Measurements from ENCODE around the gene ZNF408.

The ZNF408 gene

DNA sequence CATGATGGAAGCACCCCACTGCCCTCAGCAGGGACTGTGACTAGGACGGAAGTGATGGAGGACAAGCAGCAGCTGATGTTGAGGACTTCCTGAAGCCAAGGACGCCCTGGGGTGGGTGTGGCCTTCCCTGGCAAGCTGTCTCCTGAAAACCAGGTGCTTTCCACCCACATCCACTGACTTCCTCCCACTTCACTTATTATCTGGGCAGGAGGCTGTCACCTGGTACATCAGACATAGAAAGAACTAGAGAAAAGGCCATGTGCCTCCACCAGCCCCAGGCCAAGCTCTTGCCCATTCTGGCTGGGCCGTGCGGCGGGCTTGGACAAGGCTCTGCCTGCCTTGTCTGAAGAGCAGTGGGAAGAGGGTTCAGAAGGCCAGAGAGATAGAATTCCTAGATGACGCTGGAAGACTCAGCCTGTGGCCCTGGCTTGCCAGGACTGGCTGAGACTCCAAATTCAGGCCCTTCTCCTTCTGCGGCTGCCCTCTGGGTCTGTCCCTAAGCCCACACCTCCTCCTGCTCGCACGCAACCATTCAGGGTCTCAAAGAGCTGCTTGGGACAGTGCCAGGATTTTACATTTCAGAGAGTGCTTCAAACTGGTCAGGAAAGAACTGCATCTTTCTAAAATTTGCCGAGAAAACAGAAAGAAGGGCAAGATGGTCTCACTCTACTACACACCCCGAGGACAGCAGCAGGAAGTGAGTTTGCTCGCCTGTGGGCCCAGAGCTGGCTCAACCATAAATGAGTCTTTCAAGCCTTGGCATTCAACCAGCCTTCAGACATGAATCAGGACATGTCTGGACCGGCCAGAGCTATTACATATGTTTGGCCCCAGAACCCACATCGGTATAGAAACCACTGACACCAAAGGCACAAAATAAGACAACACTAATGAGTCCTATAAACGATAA lies 13.7 kb upstream of the ZNF408 start:
- DNase-seq (ENCODE audit: low read depth), result peak; percentile 95
- TF ChIP-seq, protein P1, sequence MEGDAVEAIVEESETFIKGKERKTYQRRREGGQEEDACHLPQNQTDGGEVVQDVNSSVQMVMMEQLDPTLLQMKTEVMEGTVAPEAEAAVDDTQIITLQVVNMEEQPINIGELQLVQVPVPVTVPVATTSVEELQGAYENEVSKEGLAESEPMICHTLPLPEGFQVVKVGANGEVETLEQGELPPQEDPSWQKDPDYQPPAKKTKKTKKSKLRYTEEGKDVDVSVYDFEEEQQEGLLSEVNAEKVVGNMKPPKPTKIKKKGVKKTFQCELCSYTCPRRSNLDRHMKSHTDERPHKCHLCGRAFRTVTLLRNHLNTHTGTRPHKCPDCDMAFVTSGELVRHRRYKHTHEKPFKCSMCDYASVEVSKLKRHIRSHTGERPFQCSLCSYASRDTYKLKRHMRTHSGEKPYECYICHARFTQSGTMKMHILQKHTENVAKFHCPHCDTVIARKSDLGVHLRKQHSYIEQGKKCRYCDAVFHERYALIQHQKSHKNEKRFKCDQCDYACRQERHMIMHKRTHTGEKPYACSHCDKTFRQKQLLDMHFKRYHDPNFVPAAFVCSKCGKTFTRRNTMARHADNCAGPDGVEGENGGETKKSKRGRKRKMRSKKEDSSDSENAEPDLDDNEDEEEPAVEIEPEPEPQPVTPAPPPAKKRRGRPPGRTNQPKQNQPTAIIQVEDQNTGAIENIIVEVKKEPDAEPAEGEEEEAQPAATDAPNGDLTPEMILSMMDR (conservative IDR thresholded peaks at IDR 0.05; ENCODE audit: control insufficient read depth, insufficient read depth, low read depth, low read length), result no peak
- no peak overlapping the region for H3K4me3 ChIP-seq (ENCODE audit: control insufficient read depth, low read depth, low read length)

DNA sequence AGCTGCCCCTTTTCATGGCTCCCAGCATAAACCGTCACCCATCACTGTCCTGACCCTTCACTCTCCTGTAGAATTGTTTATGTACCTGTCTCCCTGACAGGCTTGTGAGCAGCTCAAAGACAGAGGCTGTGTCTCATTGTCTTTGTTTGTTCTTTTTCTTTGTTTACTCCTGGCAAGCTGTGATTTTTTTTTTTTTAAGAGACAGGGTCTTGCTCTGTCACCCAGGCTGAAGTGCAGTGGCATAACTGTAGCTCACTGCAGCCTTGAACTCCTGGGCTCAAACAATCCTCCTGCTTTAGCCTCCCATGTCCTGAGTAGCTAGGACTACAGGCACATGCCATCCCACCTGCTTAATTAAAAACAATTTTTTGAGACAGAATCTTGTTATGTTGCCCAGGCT lies 10.1 kb upstream of the ZNF408 start:
- no peak for DNase-seq (ENCODE audit: low read depth)
- no peak overlapping the region for H3K4me3 ChIP-seq (ENCODE audit: control insufficient read depth, low read depth, low read length)
- TF ChIP-seq, protein P1 (conservative IDR thresholded peaks at IDR 0.05; ENCODE audit: control insufficient read depth, insufficient read depth, low read depth, low read length), result no peak

DNA sequence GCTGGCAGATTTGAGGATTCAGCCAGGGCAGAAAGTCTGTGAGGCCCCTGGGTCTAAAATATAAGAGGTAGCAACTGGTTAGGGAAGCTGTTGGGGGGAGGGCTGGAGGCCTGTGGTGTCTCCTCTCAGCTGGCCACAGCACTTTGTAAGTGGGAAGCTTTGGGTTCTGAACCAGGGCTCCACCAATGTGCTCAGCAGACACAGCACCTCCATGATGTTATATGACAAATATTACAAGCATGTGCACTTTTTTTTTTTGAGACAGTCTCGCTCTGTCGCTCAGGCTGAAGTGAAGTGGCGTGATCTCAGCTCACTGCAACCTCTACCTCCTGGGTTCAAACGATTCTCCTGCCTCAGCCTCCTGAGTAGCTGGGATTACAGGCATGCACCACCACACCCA lies 8.4 kb upstream of the ZNF408 start:
- TF ChIP-seq, protein P1 (conservative IDR thresholded peaks at IDR 0.05; ENCODE audit: control insufficient read depth, insufficient read depth, low read depth, low read length), result no peak
- no peak for DNase-seq (ENCODE audit: low read depth)
- no peak overlapping the region for H3K4me3 ChIP-seq (ENCODE audit: control insufficient read depth, low read depth, low read length)

DNA sequence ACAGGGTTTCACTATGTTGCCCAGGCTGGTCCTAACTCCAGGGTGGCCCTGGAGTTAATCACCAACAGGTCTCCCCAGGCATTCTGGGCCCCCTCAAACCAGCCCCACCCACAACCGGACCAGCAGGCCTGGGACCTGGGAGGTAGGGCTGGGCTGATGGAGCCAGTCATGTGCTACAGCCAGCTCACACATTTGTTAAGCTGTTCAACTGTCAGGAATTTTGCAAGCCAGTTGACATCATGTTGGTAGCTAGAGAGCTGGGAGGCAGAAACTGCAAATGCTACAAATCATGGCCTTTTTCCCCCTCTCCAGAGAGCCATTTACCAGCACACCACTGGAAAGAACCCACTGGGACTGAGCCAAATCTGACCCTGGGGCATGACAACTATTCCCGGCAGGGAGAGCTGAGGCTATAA lies 7.2 kb upstream of the ZNF408 start:
- peak; percentile 82 for DNase-seq (ENCODE audit: low read depth)

DNA sequence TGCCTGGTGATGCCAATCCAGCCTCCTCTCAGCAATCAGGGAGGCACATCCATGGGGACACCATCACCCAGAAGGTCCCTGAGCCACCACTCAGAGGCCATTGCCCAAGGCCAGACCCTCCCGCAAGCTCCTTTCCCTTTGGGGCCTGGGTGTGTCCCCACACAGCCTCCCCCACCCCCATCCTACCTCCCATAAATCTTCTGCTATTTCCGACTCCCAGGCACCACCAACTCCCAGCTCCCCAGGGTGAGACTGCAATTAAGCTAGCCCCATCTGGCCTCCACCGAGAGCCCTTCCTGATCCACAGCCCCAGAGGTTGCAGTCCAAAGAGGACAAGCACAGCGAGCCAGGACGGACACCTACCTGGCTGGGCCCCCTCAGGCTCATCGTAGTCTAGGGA lies 6.8 kb upstream of the ZNF408 start:
- H3K4me3 ChIP-seq (ENCODE audit: control insufficient read depth, low read depth, low read length), result no peak overlapping the region
- TF ChIP-seq, protein P1 (conservative IDR thresholded peaks at IDR 0.05; ENCODE audit: control insufficient read depth, insufficient read depth, low read depth, low read length), result no peak
- no peak for DNase-seq (ENCODE audit: low read depth)

More for the DNA sequence above, 7.2 kb upstream of the ZNF408 start:
- TF ChIP-seq, protein P1 (conservative IDR thresholded peaks at IDR 0.05; ENCODE audit: control insufficient read depth, insufficient read depth, low read depth, low read length), result no peak
- H3K4me3 ChIP-seq (ENCODE audit: control insufficient read depth, low read depth, low read length), result no peak overlapping the region

DNA sequence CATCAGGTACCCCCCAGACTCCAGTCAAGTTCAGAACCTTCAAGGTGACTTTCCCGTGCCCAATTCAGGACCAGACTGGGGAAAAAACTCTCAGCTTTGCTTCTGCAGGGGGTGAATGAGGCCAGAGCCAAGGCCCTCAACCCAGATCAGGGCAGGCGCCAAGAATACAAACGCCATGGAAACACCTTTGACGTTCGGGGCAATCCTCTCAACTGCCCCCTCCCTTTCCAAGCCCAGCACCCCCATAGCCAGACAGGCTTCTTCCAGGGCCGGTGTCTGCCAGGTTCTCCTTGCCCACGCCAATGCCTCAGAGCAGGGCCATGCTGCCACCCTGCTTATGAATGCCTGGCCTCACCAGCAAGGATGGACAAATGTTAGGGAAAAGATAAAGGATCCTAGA lies 6.2 kb upstream of the ZNF408 start:
- TF ChIP-seq, protein P1 (conservative IDR thresholded peaks at IDR 0.05; ENCODE audit: control insufficient read depth, insufficient read depth, low read depth, low read length), result no peak
- H3K4me3 ChIP-seq (ENCODE audit: control insufficient read depth, low read depth, low read length), result no peak overlapping the region
- no peak for DNase-seq (ENCODE audit: low read depth)
